Measurements from ENCODE around the gene ZYX.

The ZYX gene

DNA sequence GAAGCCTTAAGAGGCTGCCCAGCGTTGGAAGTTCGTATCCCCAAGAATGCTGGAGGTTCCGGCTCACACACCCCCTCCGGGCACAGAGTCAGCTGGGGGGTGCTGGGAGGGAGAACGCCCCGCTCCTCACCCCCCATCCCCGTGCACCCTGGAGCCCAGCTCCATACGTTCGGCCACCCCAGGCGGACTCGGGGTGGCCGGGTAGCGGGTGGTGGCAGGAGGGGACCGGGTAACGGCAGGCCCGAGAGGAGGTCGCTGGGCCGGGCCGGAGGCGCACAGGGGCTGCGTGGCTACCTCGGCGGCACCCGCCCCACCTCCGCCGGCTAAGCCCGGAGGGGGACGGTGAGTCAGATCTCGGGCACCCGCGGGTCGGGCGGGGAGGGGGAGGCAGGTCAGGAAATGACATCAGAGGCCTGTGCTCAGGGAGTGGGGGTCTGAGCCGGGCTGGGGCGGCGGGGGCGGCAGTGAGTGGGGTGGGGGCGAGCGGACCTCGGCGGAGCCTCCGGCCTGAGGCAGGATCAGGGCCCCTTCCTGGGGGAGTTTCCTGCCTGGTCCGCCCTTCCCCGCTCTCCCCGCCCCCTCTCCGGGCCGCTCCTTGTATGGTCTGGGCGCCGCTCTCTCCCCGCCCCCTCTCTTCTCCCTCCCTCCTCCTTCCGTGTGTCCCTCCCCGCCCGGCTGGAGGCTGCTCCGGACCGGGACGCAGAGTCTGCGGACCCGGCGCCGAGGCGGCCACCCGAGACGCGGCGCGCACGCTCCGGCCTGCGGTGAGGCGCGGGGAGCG lies at the start of gene ZYX:
Gene ZYX, plus strand, starts transcription at position 700 of the 781 bp plus-strand sequence. CDS start 227 bp downstream, outside the sequence.
- DNase-seq = peak; percentile 90

GRCh38 chr7:143334244-143334643 lies 46.9 kb upstream of the ZYX start:
- no peak for DNase-seq

DNA sequence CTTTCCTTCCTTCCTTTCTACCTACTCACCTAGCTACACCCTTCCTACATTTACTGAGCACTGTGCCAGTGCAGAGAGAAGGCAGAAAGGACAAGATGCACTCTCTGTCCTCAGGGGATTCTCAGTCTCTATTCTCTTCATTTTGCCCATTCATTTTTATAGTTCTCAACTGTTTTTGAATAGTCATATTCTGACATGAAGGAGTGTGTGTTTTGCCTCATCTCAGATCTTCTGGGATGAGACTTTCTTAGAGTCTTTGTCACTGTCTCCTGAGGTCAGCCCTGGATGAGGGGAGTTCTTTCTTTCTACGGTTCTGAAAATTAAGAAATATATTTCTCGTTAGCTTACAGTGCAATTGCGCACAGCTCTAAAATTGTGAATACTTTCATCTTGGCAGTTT lies 43.9 kb upstream of the ZYX start:
- DNase-seq = no peak

DNA sequence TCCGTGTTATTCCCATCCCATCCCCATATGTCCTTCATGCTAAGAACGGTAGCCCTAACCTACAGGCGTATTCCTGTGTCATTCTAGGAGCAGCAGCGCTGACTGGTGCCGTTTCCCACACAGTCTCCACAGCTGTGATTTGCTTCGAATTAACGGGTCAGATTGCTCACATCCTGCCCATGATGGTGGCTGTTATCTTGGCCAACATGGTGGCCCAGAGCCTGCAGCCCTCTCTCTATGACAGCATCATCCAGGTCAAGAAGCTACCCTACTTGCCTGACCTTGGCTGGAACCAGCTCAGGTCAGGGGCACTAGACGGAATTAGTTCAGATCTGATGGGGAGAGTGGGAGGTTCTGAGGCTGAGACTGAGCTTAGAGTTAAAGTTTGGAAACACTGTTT lies 39.3 kb upstream of the ZYX start:
- DNase-seq = no peak

GRCh38 chr7:143343596-143343995 lies 37.5 kb upstream of the ZYX start:
- DNase-seq = no peak

DNA sequence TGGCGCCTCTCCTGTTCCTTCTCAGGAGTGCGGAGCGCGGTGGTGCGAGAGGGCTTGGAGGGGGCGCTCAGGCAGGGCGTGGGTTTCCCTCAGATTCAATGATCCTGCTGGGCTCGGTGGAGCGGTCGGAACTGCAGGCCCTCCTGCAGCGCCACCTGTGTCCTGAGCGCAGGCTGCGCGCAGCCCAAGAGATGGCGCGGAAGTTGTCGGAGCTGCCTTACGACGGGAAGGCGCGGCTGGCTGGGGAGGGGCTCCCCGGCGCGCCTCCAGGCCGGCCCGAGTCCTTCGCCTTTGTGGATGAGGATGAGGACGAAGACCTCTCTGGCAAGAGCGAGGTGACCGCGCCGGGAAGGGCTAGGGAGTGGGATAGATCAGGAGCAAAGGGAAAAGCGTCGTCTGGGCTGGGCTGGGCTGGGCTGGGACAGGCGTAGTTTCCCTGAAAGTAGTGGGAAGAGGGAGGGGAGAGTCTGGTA lies 35.7 kb upstream of the ZYX start:
- peak; percentile 78 for DNase-seq

DNA sequence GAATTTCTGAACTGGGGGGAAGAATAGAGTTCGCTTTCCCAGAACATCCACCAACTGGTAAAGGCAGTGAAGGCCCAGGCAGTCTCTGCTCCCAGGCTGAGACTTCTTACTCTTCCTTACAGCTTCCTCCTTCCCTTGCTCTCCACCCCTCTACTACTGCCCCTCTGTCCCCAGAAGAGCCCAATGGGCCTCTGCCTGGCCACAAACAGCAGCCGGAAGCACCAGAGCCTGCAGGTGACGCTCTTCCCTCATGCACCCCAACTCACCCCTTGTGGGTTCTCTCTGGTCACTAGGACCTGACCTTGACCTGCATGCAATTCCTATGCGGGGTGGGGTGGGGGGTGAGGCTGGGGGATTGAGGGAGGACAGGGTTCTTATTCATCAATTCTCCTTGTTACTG lies 35.1 kb upstream of the ZYX start:
- DNase-seq = no peak

- DNase-seq = no peak
Observed at GRCh38 chr7:143347950-143348349, 33.2 kb upstream of the ZYX start.

- DNase-seq = no peak
Observed at GRCh38 chr7:143351060-143351459, 30.1 kb upstream of the ZYX start.

- DNase-seq = no peak
Observed at GRCh38 chr7:143351574-143351973, 29.6 kb upstream of the ZYX start.

GRCh38 chr7:143352531-143353002 lies 28.6 kb upstream of the ZYX start:
- no peak for DNase-seq

DNA sequence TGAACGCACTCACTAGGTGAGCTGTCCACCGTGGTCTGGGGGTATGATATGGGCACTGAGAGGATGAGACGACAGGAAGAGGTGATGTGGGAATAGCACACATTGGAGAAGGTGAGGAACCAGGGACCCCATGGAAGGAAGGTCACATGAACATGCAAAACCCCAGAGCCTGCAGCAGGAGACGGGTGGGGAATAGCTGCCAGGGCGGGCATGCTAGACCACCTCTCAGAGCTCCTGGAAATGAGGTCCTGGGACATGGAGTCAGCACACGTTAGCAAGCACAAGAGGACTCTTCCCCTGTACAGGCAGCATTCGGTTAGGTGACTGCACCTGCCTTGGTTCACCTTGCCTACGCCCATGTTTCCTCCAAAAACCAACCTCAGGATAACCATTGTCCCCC lies 26.8 kb upstream of the ZYX start:
- no peak for DNase-seq

DNA sequence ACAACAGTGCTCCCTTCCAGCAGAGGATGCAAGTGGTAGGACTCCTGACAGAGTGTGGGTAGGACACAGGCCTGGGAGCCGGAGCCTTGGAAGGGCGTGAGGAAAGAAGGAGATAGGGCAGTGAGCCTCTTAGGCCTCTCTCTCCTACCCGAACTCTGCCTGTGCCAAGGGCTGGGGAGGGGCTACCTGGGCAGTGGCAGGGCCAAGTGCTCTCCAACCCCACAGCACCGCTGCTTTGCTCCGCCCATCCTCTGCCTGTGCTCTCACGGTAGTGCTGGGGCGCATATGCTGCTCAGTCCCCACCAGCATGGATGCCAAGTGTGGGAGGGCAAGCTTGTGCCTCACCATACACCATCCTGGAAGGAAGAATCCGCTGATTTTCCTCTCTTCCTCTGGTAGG lies 26.2 kb upstream of the ZYX start:
- DNase-seq = no peak

DNA sequence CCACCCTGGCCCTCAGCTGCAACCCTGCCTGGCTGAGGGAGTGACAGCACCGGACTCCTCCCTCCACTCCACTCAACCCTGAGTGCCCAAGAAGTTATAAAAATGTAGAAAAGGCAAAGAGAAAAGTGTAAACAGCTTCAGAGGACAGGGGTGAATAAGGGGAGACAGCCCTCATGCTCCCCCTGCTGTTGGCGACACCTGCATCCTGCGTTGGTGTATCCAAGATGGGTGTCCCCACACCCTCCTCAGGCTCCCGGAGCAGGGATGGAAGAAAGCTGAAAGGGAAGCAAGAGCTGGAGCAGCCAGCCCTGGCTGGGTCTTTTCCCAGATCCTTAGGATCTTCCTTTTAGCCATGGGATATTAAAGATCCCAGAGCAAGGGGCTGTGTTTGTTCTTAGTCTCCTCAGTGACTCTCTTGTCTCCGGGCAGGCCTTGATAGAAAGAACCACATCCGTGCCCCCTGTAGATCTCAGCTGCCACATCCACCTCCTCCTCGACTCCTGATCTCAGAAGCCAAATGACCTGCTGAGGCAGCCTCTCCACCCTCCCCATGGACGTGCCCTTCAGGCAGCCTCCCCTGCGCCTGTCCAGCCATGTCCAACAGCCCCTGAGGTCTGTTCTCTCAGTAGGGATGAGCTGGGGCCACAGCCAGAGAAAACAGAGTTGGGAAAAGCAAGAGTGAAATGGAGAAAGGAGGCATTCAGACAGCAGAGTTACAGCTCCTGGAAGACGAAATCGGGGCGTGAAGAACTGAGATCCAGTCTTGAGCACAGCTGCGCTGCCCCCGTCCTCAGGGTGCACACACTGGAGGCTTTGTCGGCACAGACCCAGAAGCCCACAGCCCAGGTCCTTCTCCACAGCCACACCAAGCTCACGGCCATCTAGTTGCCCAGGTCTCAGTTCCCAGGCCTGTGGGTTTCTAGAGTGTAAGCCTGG lies 25.4 kb upstream of the ZYX start:
- DNase-seq = no peak

DNA sequence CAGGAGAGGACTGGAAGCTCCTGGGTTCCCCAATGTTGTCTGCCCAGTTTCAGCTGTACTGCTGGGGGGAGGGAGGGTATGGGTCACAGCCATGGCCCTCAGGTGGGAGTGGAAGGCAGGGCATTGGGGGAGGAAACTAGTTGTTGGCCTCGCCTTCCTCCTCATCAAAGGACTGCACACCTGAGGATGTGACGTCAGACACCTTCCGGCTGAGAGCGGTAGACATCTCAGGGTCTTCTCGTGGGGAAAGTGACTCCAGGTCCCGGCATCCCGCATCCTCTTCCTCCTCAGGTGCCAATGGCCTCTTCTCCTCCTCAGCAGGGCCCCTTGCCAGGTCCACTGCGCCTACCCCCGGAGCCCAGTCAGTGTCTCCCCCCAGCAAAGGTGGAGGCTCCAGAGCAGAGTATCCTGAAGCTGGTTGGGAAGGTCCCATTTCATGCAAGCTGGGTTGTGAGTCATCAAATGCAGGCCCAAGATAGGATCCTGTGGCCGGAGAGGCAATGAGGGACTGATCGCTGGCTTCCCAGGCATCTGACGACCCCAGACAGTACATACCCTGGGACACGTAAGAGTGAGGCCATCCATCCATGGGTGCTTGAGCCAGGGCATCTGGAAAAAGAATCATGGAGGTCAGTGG lies 24.6 kb upstream of the ZYX start:
- DNase-seq = no peak

- DNase-seq = no peak
Observed at GRCh38 chr7:143358626-143359025, 22.5 kb upstream of the ZYX start.

DNA sequence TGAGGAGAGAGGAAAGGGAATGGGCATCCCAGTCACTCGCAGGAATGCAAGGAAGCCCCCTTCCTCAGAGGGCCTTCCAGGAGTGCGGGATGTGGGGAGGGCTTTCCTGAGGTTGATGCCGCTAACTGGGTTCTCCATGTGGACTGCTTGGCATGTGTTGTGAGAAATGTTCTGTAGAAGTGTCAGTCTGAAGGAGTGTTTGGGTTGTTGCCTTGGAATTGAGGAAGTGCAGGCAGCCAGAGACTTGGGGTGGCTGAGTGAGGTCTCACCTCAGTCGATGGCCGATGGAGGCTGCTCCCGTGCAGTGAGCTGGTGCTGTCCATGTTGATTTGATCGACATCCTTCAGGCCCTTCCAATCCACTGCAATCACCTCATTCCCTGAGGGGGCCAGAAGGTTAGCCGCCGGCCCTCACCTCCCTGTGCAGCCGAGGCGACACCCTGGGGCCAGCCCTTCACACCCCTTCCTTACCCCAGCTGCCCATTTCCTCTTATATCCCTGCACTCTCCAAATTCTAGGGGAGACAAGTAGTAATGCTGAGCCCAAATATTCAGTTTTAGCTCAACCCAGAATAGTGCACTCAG lies 21.3 kb upstream of the ZYX start:
- DNase-seq = no peak

DNA sequence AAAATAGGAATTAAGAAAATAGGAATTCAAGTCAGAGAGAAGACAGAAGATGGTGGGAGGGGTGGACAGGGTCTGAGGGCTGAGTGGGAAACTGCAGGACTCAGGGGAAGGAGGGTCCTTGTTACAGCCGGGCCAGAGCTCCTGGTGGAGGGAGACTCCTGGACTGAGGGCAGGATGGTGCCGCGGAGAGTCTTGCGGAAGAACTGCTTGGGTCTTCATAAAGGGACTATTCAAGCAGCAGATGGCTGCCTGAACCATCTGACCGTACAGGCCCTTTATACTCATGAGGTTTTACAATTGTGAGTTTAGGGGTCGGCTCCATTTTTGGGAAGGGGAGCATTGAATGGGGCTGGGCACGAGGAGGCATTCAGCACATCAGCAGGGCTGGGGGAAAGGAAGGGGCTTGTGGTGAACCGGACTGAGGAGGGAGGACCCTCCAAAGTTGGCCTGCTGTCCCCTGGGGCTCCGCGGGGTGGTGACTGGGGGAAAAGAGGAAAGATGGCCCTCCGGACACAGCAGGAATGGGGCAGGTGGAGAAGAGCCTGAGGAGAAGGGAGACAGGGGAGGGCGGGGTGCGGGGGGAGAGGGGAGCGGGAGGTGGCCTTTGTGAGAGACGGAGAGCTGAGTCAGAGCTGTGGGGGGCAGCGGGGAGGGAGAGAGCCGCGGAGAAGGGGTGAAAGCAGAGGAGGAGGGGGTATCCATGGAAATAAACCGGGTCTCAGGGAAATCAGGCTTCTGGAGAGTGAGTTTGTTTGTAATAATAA lies 20.2 kb upstream of the ZYX start:
- DNase-seq = no peak

DNA sequence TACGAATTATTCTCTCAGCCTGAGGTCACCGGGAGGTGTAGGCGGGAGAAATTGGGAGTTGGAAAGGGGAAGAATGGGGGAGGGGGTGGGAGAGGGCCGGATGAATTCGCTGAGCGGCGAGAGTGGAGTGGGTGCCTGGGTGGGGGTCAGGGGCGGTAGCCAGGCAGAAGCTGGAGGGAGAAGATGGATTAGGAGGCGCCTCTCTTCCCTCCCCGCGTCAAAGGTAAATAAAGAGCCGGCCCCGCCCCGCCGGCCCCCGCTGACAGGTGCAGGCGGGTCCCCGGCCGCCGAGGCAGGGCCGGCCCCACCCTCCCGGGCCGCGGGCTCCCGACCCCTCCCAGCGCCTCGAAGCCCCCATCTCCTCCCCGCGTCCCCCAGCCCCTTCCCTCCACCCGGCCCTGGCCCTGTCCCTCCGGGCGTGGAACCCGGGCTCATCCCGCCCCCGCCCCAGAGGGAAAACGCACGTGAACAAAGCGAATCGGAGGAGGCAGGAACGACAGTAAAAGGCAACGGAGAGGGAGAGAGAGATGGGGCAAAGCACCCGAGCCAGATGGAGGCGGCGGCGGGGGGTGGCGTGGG lies 19.5 kb upstream of the ZYX start:
- no peak for DNase-seq

DNA sequence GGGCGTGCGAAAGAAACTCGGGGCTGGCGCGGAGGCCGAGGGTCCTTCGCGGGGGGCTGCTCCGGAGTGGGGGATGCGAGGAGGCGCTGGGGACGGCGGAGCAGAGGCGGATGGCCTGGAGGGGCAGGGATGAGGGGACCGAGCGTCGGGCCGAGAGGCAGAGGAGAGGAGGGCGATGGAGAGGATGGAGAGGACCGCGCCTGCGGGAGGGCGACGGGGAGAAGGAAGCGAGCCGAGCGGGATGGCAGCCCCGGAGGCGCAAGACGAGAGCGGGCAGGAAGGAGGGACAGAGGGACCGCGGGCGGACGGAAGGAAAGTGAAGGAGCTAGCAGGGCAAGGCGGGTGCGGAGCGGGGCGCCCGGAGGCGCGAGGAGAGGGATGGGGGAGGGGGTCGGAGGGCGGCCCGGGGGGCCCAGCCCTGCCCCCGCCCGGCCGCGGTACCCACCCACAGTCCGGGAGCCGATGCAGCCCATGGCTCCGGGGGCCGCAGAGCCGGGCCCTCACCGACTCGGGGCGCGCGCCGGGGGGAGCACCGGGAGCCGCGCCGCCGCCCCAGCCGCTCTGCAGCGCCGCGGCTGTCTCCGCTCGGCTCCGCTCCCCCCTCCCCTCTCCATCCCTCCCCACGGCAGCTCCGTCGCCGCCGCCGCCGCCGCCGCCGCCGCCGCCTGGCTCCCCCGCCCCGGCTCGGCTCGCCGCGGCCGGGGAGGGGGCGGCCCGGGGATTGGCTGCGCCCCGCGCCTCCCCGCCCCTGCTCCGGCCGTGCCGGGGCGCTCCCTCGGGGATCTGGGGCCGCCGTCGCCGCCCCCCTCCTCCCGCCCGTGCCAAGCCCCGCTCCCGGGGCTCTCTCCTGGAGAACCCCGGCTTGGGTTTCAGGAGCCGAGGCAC lies 18.8 kb upstream of the ZYX start, which contains the start of gene FAM131B:
Gene FAM131B, minus strand, starts transcription at position 583 of the 885 bp plus-strand sequence. Its CDS starts 110 bp downstream, at position 473.
- DNase-seq = peak; percentile 52

Data from stimulated activated CD8-positive, alpha-beta memory T cell treated with anti-CD3 and anti-CD28 coated beads, Interleukin-4, amount 100 ng/mL, for 48 hours (primary cell).